ENCODE measurements around the gene ELAVL1. TPM values are rescaled to one million over a fixed set of nuclear protein-coding genes. Genes with fewer than 3 reads are reported as not detected.

The ELAVL1 gene
- total and polyA plus RNA-seq, 9 of the 15 experiments (the other 6 are each of a cell fraction or from before 2014, with no cell fraction given), result 4.3 to 172 (median 69.2) TPM

GRCh38 chr19:8050274-8051096, 45.0 kb upstream of the ELAVL1 start (continued):
- TF ChIP-seq PATZ1 (CRISPR knock-in tag; IDR thresholded peaks at IDR 0.05; ENCODE audit: borderline replicate concordance) (no peak), CREB3L1 (IDR thresholded peaks at IDR 0.05; ENCODE audit: borderline replicate concordance, low read depth) (no peak), TFAP4 (CRISPR knock-in tag; IDR thresholded peaks at IDR 0.05; ENCODE audit: borderline replicate concordance) (peak; percentile 92), HNRNPK (IDR thresholded peaks at IDR 0.05; ENCODE audit: low read depth, low read length, poor library complexity, severe bottlenecking) (no peak), ZMIZ1 (IDR thresholded peaks at IDR 0.05; ENCODE audit: low read depth in 2 of 2, low read length in 2 of 2) (no peak; a peak in 1 of 4 replicates), THRAP3 (IDR thresholded peaks at IDR 0.05; ENCODE audit: borderline replicate concordance) (no peak), KDM5B (IDR thresholded peaks at IDR 0.05; ENCODE audit: insufficient replicate concordance, low read depth, low read length) (peak; percentile 89), GTF2E2 (tag; IDR thresholded peaks at IDR 0.05) (no peak), POLR2G (IDR thresholded peaks at IDR 0.05; ENCODE audit: low read depth, low read length) (peak; percentile 93), GTF2B (IDR thresholded peaks at IDR 0.05; ENCODE audit: extremely low read depth, insufficient read length) (no peak), ZBTB17 (CRISPR knock-in tag; IDR thresholded peaks at IDR 0.05) (no peak), CBX2 (IDR thresholded peaks at IDR 0.05; ENCODE audit: insufficient read depth, low read length, poor library complexity, severe bottlenecking) (no peak), ZC3H4 (CRISPR knock-in tag; IDR thresholded peaks at IDR 0.05; ENCODE audit: borderline replicate concordance) (no peak; the same call in 1 of the 2 replicates)
